ENCODE data around the gene BORCS5.
A peak's percentile ranks its signal among the peaks of the same experiment; 100 is the strongest.

The BORCS5 gene

DNA sequence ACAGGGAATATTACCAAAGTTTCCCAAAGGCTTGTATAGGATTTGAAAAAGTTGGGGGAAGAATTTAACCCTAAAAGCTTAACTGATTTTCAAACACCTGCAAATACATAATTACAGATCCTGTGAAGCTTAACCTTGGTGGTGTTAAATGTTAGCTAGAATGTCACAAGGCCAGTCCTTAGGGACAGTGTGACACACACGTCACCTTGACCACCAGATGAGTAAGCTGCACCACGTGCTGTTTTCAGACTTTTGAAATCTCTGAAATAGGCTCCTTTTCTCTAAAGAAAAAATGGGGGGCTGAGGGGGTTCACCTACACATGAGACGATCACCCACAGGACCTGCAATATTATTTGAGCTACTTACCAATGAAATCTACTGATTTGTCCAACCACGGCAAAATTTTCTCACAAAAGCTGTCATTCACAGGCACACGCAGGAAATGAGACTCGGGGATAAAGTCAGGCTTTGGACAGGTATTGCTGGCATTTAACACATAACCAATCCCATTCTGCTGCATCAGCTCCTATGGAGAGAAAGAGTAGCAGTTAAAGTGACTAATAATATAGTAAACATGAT lies 129.9 kb downstream of the BORCS5 start:
- TF ChIP-seq, protein P1, sequence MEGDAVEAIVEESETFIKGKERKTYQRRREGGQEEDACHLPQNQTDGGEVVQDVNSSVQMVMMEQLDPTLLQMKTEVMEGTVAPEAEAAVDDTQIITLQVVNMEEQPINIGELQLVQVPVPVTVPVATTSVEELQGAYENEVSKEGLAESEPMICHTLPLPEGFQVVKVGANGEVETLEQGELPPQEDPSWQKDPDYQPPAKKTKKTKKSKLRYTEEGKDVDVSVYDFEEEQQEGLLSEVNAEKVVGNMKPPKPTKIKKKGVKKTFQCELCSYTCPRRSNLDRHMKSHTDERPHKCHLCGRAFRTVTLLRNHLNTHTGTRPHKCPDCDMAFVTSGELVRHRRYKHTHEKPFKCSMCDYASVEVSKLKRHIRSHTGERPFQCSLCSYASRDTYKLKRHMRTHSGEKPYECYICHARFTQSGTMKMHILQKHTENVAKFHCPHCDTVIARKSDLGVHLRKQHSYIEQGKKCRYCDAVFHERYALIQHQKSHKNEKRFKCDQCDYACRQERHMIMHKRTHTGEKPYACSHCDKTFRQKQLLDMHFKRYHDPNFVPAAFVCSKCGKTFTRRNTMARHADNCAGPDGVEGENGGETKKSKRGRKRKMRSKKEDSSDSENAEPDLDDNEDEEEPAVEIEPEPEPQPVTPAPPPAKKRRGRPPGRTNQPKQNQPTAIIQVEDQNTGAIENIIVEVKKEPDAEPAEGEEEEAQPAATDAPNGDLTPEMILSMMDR (IDR thresholded peaks at IDR 0.05; ENCODE audit: extremely low read depth, insufficient read depth, missing control alignments) = no peak
- DNase-seq (ENCODE audit: low spot score) = peak; percentile 56
- in situ Hi-C loops (cut with MboI; ENCODE audit: low pct_unique_long_range_greater_than_20kb, low sequenced_read_pairs, unreplicated experiment) = no loop called here

DNA sequence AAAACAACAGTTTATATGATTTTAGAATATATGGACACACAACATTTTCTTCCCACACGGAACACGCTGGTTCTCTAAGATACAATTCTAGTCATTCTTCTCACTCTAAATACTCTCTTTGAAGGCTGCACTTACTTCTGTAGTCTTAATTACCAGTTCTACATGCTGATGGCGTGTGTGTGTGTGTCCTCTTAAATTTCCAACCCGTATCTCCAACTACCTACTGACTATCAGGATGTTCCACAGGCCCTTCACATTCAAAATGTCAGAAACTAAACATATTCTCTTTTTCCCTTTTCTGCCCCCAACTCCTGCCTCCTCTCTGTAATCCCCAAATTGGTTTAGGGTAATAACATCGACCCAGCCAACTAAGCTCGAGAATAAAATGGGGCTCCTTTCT lies 130.6 kb downstream of the BORCS5 start:
- TF ChIP-seq, protein P1 (IDR thresholded peaks at IDR 0.05; ENCODE audit: extremely low read depth, insufficient read depth, missing control alignments) = no peak
- no peak for DNase-seq (ENCODE audit: low spot score)
- in situ Hi-C loops (cut with MboI; ENCODE audit: low pct_unique_long_range_greater_than_20kb, low sequenced_read_pairs, unreplicated experiment) = no loop called here

DNA sequence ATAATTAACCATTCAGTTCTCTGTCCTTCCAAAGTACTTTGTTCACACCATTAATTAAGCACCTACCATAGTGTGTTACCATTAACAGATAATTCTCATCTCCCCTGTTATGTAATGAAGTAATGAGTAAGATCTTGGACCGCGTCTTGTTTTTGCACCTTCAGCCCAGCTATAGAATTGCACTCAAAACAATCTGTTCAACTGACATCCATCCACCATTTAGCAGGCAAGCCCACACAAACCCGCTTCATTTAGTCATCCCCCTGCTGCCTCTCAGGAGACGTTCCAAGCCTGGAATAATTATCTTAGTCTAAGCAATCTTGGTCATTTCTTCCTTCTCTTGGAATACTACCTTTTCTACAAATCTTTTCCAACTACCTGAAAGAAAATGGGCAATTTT lies 131.4 kb downstream of the BORCS5 start:
- no peak for DNase-seq (ENCODE audit: low spot score)
- TF ChIP-seq, protein P1 (IDR thresholded peaks at IDR 0.05; ENCODE audit: extremely low read depth, insufficient read depth, missing control alignments) = no peak
- in situ Hi-C loops (cut with MboI; ENCODE audit: low pct_unique_long_range_greater_than_20kb, low sequenced_read_pairs, unreplicated experiment) = no loop called here

DNA sequence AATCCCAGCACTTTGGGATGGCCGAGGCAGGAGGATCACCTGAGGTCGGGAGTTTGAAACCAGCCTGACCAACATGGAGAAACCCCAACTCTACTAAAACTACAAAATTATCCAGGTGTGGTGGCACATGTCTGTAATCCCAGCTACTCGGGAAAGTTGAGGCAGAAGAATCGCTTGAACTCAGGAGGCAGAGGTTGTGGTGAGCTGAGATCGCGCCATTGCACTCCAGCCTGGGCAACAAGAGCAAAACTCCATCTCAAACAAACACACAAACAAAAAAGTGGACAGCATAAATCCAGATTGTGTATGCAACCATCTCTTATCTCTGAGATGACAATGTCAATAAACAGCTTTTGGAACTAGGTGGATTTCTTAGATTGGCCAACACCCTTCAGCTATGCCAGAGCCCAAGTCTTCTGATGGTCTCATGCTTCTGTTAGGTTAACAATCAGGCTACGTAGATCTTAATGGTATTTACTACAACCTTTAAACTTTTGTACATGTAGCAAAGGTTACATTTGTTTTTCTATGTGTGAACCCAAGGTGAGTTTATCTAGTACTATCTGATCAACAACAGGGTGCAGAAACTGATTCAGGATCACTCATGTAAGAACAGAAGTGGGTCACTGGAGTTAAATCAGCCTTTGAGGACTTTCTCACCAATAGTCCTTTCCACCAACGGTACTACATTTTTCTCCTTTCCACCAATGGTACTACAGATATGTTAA lies 132.1 kb downstream of the BORCS5 start:
- in situ Hi-C loops (cut with MboI; ENCODE audit: low pct_unique_long_range_greater_than_20kb, low sequenced_read_pairs, unreplicated experiment) = no loop called here

DNA sequence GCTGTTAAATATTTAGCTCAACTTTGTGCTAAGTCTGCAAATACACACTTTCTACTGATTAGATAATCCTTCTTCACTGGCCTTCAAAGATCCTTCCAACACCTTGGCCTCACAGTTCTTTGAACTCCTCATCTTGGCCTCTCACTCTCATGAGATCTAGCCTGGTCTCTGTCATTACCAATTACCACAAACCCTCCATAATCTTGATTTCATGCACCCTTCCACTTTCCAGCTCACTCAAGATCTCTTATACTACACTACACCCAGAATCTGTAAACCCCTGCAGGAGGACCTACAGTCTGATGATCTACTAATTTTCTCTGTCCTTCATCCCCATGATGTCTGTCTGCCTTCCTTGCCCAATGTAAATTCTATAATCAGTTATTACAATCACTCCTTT lies 134.7 kb downstream of the BORCS5 start:
- TF ChIP-seq, protein P1 (IDR thresholded peaks at IDR 0.05; ENCODE audit: extremely low read depth, insufficient read depth, missing control alignments) = no peak
- in situ Hi-C loops (cut with MboI; ENCODE audit: low pct_unique_long_range_greater_than_20kb, low sequenced_read_pairs, unreplicated experiment) = no loop called here
- DNase-seq (ENCODE audit: low spot score) = no peak

More for the DNA sequence above, 132.1 kb downstream of the BORCS5 start:
- TF ChIP-seq, protein P1 (IDR thresholded peaks at IDR 0.05; ENCODE audit: extremely low read depth, insufficient read depth, missing control alignments) = no peak
- no peak for DNase-seq (ENCODE audit: low spot score)

DNA sequence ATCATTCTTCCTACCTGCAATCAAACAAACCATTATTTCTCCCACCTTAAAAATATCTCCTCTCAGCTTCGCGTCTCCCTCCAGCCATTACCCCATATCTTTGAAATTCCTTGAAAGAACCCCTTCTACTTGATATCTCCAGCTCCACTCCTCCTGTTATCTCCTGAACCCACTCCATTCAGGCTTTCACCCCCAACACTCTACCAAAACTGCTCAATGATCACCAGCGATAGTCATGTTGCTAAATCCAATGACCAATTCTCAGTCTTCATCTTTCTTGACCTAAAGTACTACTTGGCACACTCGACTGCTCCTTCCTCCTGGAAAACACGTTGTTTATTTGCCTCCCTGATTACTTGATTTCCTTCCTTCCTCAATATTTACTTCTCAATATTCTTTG lies 135.7 kb downstream of the BORCS5 start:
- no peak for DNase-seq (ENCODE audit: low spot score)
- TF ChIP-seq, protein P1 (IDR thresholded peaks at IDR 0.05; ENCODE audit: extremely low read depth, insufficient read depth, missing control alignments) = no peak
- in situ Hi-C loops (cut with MboI; ENCODE audit: low pct_unique_long_range_greater_than_20kb, low sequenced_read_pairs, unreplicated experiment) = no loop called here

All from GM13977 (cell line).